ENCODE results near the gene EFCAB6.

Gene EFCAB6

GRCh38 chr22:43720716-43721115, 91.4 kb downstream of the EFCAB6 start:
- no peak for DNase-seq
- H3K27me3 ChIP-seq (ENCODE audit: insufficient read depth, low read length, poor library complexity) = peaks cover 4% of the 10 kb centered on the region
- H3K4me3 ChIP-seq (ENCODE audit: low read depth in 1 of 2, low read length in 2 of 2) = no peak overlapping the region
- H3K36me3 ChIP-seq (ENCODE audit: insufficient read depth, low read length) = no peaks in the 10 kb centered on the region
- TF ChIP-seq EZH2 (IDR thresholded peaks at IDR 0.05; ENCODE audit: borderline replicate concordance, low read depth, low read length, severe bottlenecking) (no peak), CTCF (IDR thresholded peaks at IDR 0.05; ENCODE audit: borderline replicate concordance, extremely low read depth, low read length, poor library complexity, severe bottlenecking) (no peak)
- H2AFZ ChIP-seq (ENCODE audit: low read depth, low read length) = no peak overlapping the region
- no peak for ATAC-seq (ENCODE audit: insufficient read depth, low read depth)
- H4K20me1 ChIP-seq (ENCODE audit: insufficient read depth, low read length) = no peaks in the 10 kb centered on the region
- H3K79me2 ChIP-seq (ENCODE audit: insufficient read depth, low read length) = no peaks in the 10 kb centered on the region
- no peaks in the 10 kb centered on the region for H3K9me3 ChIP-seq (ENCODE audit: insufficient read depth, low read length, severe bottlenecking)
- H3K27ac ChIP-seq (ENCODE audit: low read length) = no peak overlapping the region
- no peaks in the 10 kb centered on the region for H3K4me1 ChIP-seq (ENCODE audit: insufficient read depth, low read length)
- no peak overlapping the region for H3K4me2 ChIP-seq (ENCODE audit: insufficient read depth, low read length)
- H3K9ac ChIP-seq (ENCODE audit: low read depth, low read length) = no peak overlapping the region

DNA sequence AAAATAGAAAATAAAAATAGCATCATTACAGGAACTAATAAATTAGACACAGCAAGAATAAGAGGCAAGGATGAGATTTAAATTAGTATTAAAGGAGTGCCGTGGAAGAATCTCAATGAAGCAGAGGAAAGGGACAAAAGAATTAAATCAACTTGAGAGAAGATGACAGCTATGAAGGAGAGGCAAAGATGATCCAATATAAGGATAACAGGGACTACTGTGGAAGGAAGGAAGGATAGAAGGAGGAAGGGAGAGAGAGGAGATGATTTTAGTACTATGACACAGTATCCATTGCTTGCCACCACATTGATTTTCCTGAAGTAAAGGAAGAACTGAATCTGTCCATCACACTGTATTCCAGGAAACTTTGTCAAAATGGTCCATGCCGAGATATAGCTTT, 98.0 kb downstream of the EFCAB6 start:
- TF ChIP-seq CTCF (IDR thresholded peaks at IDR 0.05; ENCODE audit: borderline replicate concordance, extremely low read depth, low read length, poor library complexity, severe bottlenecking) = no peak
- no peak for TF ChIP-seq EZH2 (IDR thresholded peaks at IDR 0.05; ENCODE audit: borderline replicate concordance, low read depth, low read length, severe bottlenecking)

DNA sequence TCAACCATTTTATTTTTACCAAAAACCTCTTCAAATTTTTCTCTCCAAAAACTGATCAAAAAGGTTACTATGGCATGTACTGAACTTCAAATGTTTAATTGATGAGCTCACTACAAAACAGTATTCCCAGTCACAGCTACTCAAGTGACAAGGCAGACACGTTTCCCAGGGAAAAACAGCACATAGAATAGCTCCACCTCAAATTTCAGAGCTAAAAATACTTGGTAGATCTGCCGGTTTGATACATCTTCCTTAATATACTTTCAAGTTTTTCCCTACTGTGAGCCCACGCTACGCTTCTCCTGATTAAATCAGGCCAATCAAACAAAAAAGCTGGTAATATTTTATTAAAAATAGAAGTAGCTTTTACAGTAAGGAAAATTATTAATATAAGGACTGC, 100.4 kb downstream of the EFCAB6 start:
- Histone ChIP-seq H3K4me3 (ENCODE audit: low read depth in 1 of 2, low read length in 2 of 2) (no peak overlapping the region), H3K4me1 (ENCODE audit: insufficient read depth, low read length) (no peaks in the 10 kb centered on the region), H2AFZ (ENCODE audit: low read depth, low read length) (no peak overlapping the region), H3K4me2 (ENCODE audit: insufficient read depth, low read length) (no peak overlapping the region), H3K79me2 (ENCODE audit: insufficient read depth, low read length) (no peaks in the 10 kb centered on the region), H3K9ac (ENCODE audit: low read depth, low read length) (no peak overlapping the region), H3K27me3 (ENCODE audit: insufficient read depth, low read length, poor library complexity) (peaks cover 12% of the 10 kb centered on the region), H3K9me3 (ENCODE audit: insufficient read depth, low read length, severe bottlenecking) (no peaks in the 10 kb centered on the region), H4K20me1 (ENCODE audit: insufficient read depth, low read length) (no peaks in the 10 kb centered on the region), H3K27ac (ENCODE audit: low read length) (no peak overlapping the region), H3K36me3 (ENCODE audit: insufficient read depth, low read length) (no peaks in the 10 kb centered on the region)
- no peak for ATAC-seq (ENCODE audit: insufficient read depth, low read depth)
- no peak for DNase-seq
- TF ChIP-seq CTCF (IDR thresholded peaks at IDR 0.05; ENCODE audit: borderline replicate concordance, extremely low read depth, low read length, poor library complexity, severe bottlenecking) (no peak), EZH2 (IDR thresholded peaks at IDR 0.05; ENCODE audit: borderline replicate concordance, low read depth, low read length, severe bottlenecking) (no peak)

More for the DNA sequence above, 98.0 kb downstream of the EFCAB6 start:
- H3K79me2 ChIP-seq (ENCODE audit: insufficient read depth, low read length) = no peaks in the 10 kb centered on the region
- DNase-seq = no peak
- no peaks in the 10 kb centered on the region for H3K9me3 ChIP-seq (ENCODE audit: insufficient read depth, low read length, severe bottlenecking)
- H3K27me3 ChIP-seq (ENCODE audit: insufficient read depth, low read length, poor library complexity) = peaks cover 14% of the 10 kb centered on the region
- no peak overlapping the region for H3K27ac ChIP-seq (ENCODE audit: low read length)
- no peak overlapping the region for H3K4me2 ChIP-seq (ENCODE audit: insufficient read depth, low read length)
- H3K4me3 ChIP-seq (ENCODE audit: low read depth in 1 of 2, low read length in 2 of 2) = no peak overlapping the region
- no peaks in the 10 kb centered on the region for H3K36me3 ChIP-seq (ENCODE audit: insufficient read depth, low read length)
- no peak overlapping the region for H2AFZ ChIP-seq (ENCODE audit: low read depth, low read length)
- H4K20me1 ChIP-seq (ENCODE audit: insufficient read depth, low read length) = no peaks in the 10 kb centered on the region
- no peak for ATAC-seq (ENCODE audit: insufficient read depth, low read depth)
- H3K9ac ChIP-seq (ENCODE audit: low read depth, low read length) = no peak overlapping the region
- H3K4me1 ChIP-seq (ENCODE audit: insufficient read depth, low read length) = no peaks in the 10 kb centered on the region

DNA sequence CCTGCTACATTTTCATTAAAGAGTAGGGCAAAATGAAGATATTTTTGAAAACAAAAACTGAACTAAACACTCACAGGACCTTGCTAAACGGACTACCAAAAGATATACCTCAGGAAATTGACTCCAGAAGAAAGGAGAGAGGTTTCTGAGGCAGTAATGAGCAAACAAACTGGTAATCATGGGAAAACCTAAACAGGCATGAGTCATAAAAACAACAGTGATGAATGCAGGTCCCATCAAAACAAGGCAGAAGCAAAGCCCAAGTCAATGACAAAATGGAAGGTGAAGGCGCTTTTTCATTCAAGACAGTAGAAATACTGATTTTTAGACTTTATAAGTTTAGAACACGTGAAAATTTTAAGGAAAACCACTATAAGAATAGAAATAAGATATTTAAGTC, 104.5 kb downstream of the EFCAB6 start:
- no peaks in the 10 kb centered on the region for H3K36me3 ChIP-seq (ENCODE audit: insufficient read depth, low read length)
- no peak overlapping the region for H3K27ac ChIP-seq (ENCODE audit: low read length)
- DNase-seq (no peak), ATAC-seq (ENCODE audit: insufficient read depth, low read depth) (no peak)
- no peak overlapping the region for H3K9ac ChIP-seq (ENCODE audit: low read depth, low read length)
- no peaks in the 10 kb centered on the region for H3K79me2 ChIP-seq (ENCODE audit: insufficient read depth, low read length)
- TF ChIP-seq CTCF (IDR thresholded peaks at IDR 0.05; ENCODE audit: borderline replicate concordance, extremely low read depth, low read length, poor library complexity, severe bottlenecking) (no peak), EZH2 (IDR thresholded peaks at IDR 0.05; ENCODE audit: borderline replicate concordance, low read depth, low read length, severe bottlenecking) (no peak)
- H3K27me3 ChIP-seq (ENCODE audit: insufficient read depth, low read length, poor library complexity) = peaks cover 9% of the 10 kb centered on the region
- no peaks in the 10 kb centered on the region for H4K20me1 ChIP-seq (ENCODE audit: insufficient read depth, low read length)
- no peak overlapping the region for H3K4me2 ChIP-seq (ENCODE audit: insufficient read depth, low read length)
- no peaks in the 10 kb centered on the region for H3K4me1 ChIP-seq (ENCODE audit: insufficient read depth, low read length)
- H2AFZ ChIP-seq (ENCODE audit: low read depth, low read length) = no peak overlapping the region
- H3K9me3 ChIP-seq (ENCODE audit: insufficient read depth, low read length, severe bottlenecking) = peaks cover 9% of the 10 kb centered on the region
- no peak overlapping the region for H3K4me3 ChIP-seq (ENCODE audit: low read depth in 1 of 2, low read length in 2 of 2)
